HG02973 (cell line): Measurements from ENCODE around the gene ZNF205.
"Not testable (repeated sequence)": the region's sequence is repeated elsewhere in the genome, so short reads cannot be mapped to it uniquely, and the experiment has no call there.

Experiments used
- ATAC-seq: cut with Tn5 transposase; IDR thresholded peaks from one replicate; pipeline ENCODE4 v1.9.1; 2021; ENCODE audit warnings: moderate library complexity; ENCODE audit not compliant: unreplicated experiment

The ZNF205 gene

GRCh38 chr16:3112058-3112880, at the start of gene ZNF205:
Gene ZNF205, plus strand, starts transcription at chr16:3112586. Its CDS starts 845 bp downstream, at chr16:3113431.
- ATAC-seq: no peak

GRCh38 chr16:3063625-3064386, 48.6 kb upstream of the ZNF205 start:
- ATAC-seq: no peak

- ATAC-seq: no peak
Measured at GRCh38 chr16:3065069-3065741, 47.2 kb upstream of the ZNF205 start, which contains the start of gene IL32. Gene IL32, plus strand, starts transcription at chr16:3065640. Its CDS starts 172 bp downstream, at chr16:3065812.

- ATAC-seq: no peak
Measured at GRCh38 chr16:3065742-3066439, 46.5 kb upstream of the ZNF205 start.

- ATAC-seq: no peak
Measured at GRCh38 chr16:3066440-3066748, 46.0 kb upstream of the ZNF205 start.

- ATAC-seq: no peak
Measured at GRCh38 chr16:3068487-3068886, 43.9 kb upstream of the ZNF205 start.

- ATAC-seq: not testable (repeated sequence)
Measured at GRCh38 chr16:3069146-3069545, 43.2 kb upstream of the ZNF205 start.

- ATAC-seq: no peak
Measured at GRCh38 chr16:3070608-3071111, 41.7 kb upstream of the ZNF205 start.

GRCh38 chr16:3071655-3072054, 40.7 kb upstream of the ZNF205 start:
- ATAC-seq: no peak

- ATAC-seq: not testable (repeated sequence)
Measured at GRCh38 chr16:3072148-3072547, 40.2 kb upstream of the ZNF205 start.

GRCh38 chr16:3072576-3073263, 39.7 kb upstream of the ZNF205 start:
- ATAC-seq: not testable (repeated sequence)

GRCh38 chr16:3073448-3073847, 38.9 kb upstream of the ZNF205 start:
- no peak for ATAC-seq

GRCh38 chr16:3074860-3075522, 37.4 kb upstream of the ZNF205 start:
- ATAC-seq: no peak

GRCh38 chr16:3075523-3075915, 36.9 kb upstream of the ZNF205 start:
- ATAC-seq: no peak

GRCh38 chr16:3075946-3076345, 36.4 kb upstream of the ZNF205 start:
- ATAC-seq: not testable (repeated sequence)

GRCh38 chr16:3076577-3076976, 35.8 kb upstream of the ZNF205 start:
- no peak for ATAC-seq

GRCh38 chr16:3080024-3080423, 32.4 kb upstream of the ZNF205 start:
- ATAC-seq: no peak

GRCh38 chr16:3081957-3082356, 30.4 kb upstream of the ZNF205 start:
- not testable (repeated sequence) for ATAC-seq

GRCh38 chr16:3083408-3083807, 29.0 kb upstream of the ZNF205 start:
- not testable (repeated sequence) for ATAC-seq

- no peak for ATAC-seq
Measured at GRCh38 chr16:3084491-3084890, 27.9 kb upstream of the ZNF205 start.
